CD14-positive monocyte (primary cell): Measurements from ENCODE around the gene LRG1. TPM values are rescaled to one million over a fixed set of nuclear protein-coding genes. Genes with fewer than 3 reads are reported as not detected.

Source experiments
- DNase-seq, 3 donors: peaks; one replicate each; pipeline ENCODE4 v3.0.0-alpha.2; 2011 to 2022
- H2AFZ ChIP-seq: 2 replicates; pipeline ENCODE4 v1.6.0; 2012; ENCODE audit warnings: mild to moderate bottlenecking, low read depth, low read length, inconsistent platforms; ENCODE audit not compliant: insufficient read depth, poor library complexity, severe bottlenecking
- H3K27ac ChIP-seq, 2 donors: 1 replicate in 1 of 2; 2 replicates in 1 of 2; pipeline ENCODE4 v1.5.1; 2012 to 2013; ENCODE audit warnings: low read length in 2 of 2, control low read depth in 1 of 2, inconsistent platforms in 1 of 2, low read depth in 1 of 2, mild to moderate bottlenecking in 1 of 2
- H3K27me3 ChIP-seq, 2 donors: one replicate each; pipeline versions ENCODE4 v1.6.0 to v1.6.1; 2011 to 2013; ENCODE audit warnings: low read length in 2 of 2; ENCODE audit not compliant: control insufficient read depth in 2 of 2, insufficient read depth in 2 of 2
- H3K36me3 ChIP-seq, 2 donors: replicated peaks in 1 of 2; 1 replicate in 1 of 2; 2 replicates in 1 of 2; pipeline versions ENCODE4 v1.5.1 to v1.6.1; 2012 to 2013; ENCODE audit warnings: low read length in 2 of 2, control low read depth in 1 of 2, inconsistent platforms in 1 of 2, mild to moderate bottlenecking in 1 of 2; ENCODE audit not compliant: insufficient read depth in 2 of 2, control insufficient read depth in 1 of 2
- H3K4me1 ChIP-seq, 2 donors: 1 replicate in 1 of 2; 2 replicates in 1 of 2; pipeline versions ENCODE4 v1.5.1 to v1.6.1; 2012 to 2013; ENCODE audit warnings: low read length in 2 of 2, control low read depth in 1 of 2, inconsistent platforms in 1 of 2, mild to moderate bottlenecking in 1 of 2, moderate library complexity in 1 of 2; ENCODE audit not compliant: insufficient read depth in 2 of 2, control insufficient read depth in 1 of 2
- H3K4me2 ChIP-seq: replicated peaks from 2 replicates; pipeline ENCODE3; 2012; ENCODE audit warnings: low read length, moderate library complexity, mild to moderate bottlenecking; ENCODE audit not compliant: poor library complexity, severe bottlenecking; ENCODE audit errors: extremely low read depth
- H3K4me3 ChIP-seq, 3 experiments: fragments of 200-600 bp in 1 of 3; sonication (generic) in 1 of 3; replicated peaks in 1 of 3; 1 replicate in 2 of 3; 2 replicates in 1 of 3; pipeline ENCODE4 v1.5.1; 2011 to 2013; ENCODE audit warnings: low read length in 3 of 3, mild to moderate bottlenecking in 3 of 3, control low read depth in 2 of 3, low read depth in 2 of 3, inconsistent platforms in 1 of 3, moderate library complexity in 1 of 3
- H3K79me2 ChIP-seq: 2 replicates; pipeline ENCODE4 v1.6.0; 2012; ENCODE audit warnings: mild to moderate bottlenecking, control low read depth, inconsistent platforms, low read length, moderate library complexity; ENCODE audit not compliant: insufficient read depth
- H3K9ac ChIP-seq: 2 replicates; pipeline ENCODE4 v1.6.0; 2017; ENCODE audit warnings: low read length, mild to moderate bottlenecking; ENCODE audit not compliant: insufficient read depth, poor library complexity, severe bottlenecking
- H3K9me3 ChIP-seq, 2 donors: replicated peaks in 1 of 2; 1 replicate in 1 of 2; 2 replicates in 1 of 2; pipeline versions ENCODE4 v1.5.1 to v1.6.1; 2012 to 2013; ENCODE audit warnings: low read length in 2 of 2, control low read depth in 1 of 2; ENCODE audit not compliant: control insufficient read depth in 1 of 2, insufficient read depth in 1 of 2
- H4K20me1 ChIP-seq: 2 replicates; pipeline ENCODE4 v1.6.0; 2012; ENCODE audit warnings: mild to moderate bottlenecking, low read length, control low read depth, moderate library complexity; ENCODE audit not compliant: insufficient read depth
- H3K27ac Mint-ChIP-seq, 7 donors: one replicate each; pipeline ENCODE4 v1.8.0; 2020; ENCODE audit warnings: mild to moderate bottlenecking in 7 of 7, mixed read lengths in 7 of 7, moderate library complexity in 6 of 7, inconsistent platforms in 2 of 7
- H3K27me3 Mint-ChIP-seq, 3 donors: one replicate each; pipeline ENCODE4 v1.8.0; 2021 to 2022; ENCODE audit warnings: low read depth in 3 of 3, mild to moderate bottlenecking in 3 of 3, mixed read lengths in 3 of 3, moderate library complexity in 3 of 3, inconsistent platforms in 1 of 3
- H3K36me3 Mint-ChIP-seq, 2 donors: one replicate each; pipeline ENCODE4 v1.8.0; 2020; ENCODE audit warnings: mixed read lengths in 2 of 2, inconsistent platforms in 1 of 2, mild to moderate bottlenecking in 1 of 2
- H3K4me1 Mint-ChIP-seq: one replicate; pipeline ENCODE4 v1.8.0; 2020; ENCODE audit warnings: mild to moderate bottlenecking, mixed read lengths
- H3K4me3 Mint-ChIP-seq, 2 donors: one replicate each; pipeline ENCODE4 v1.8.0; 2020; ENCODE audit warnings: mild to moderate bottlenecking in 2 of 2, mixed read lengths in 2 of 2, moderate library complexity in 1 of 2
- H3K9me3 Mint-ChIP-seq, 7 donors: one replicate each; pipeline ENCODE4 v1.8.0; 2020 to 2022; ENCODE audit warnings: mixed read lengths in 7 of 7, mild to moderate bottlenecking in 6 of 7, moderate library complexity in 6 of 7, inconsistent platforms in 2 of 7
- WGBS: methylation state at CpG from one replicate; pipeline ENCODE4 v1.1.5; 2013; ENCODE audit warnings: missing lambda C conversion rate; ENCODE audit not compliant: insufficient coverage; 5-methylcytosine and 5-hydroxymethylcytosine counted together
- intact Hi-C, 2 donors: fragments of 100-400 bp; cut with micrococcal nuclease; formaldehyde crosslinking; loops; one replicate each; pipeline versions ENCODE4 v1.15.0 to v1.15.1; 2023
- polyA plus RNA-seq, 3 donors: library from polyadenylated mRNA; depleted of rRNA in 1 of 3; unstranded in 2 of 3; stranded (reverse) in 1 of 3; fragments of 300-500 nt in 2 of 3; fragments of >200 nt in 1 of 3; fragmentation: Illumina TruSeq in 2 of 3; gene quantifications; 1 replicate in 2 of 3; 2 replicates in 1 of 3; pipeline ENCODE4 v1.2.3, GENCODE V29; 2012 to 2021
- TF ChIP-seq, protein P1 (sequence below): fragments of 200-600 bp; IDR thresholded peaks from one replicate; pipeline ENCODE4 v1.8.0; 2022; ENCODE audit warnings: antibody characterized with exemption, mild to moderate bottlenecking

LRG1 gene
- polyA plus RNA-seq, 3 donors: 5.5 to 50.1 (median 9.6) TPM

DNA sequence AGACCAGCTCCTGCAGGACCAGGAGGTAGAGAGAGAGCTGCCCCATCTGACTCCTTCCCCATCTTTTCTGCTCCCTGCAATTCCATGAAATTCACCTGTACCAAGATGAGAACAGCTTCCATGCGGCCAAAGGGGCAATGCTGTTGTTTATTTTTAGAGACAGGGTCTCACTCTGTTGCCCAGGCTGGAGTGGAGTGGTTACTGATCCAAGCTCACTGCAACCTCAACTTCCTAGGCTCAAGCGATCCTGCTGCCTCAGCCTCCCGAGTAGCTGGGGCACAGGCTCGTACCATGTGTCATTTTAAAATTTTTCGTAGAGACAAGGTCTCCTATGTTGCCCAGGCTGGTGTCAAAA, 18.0 kb downstream of the LRG1 start:
- Histone ChIP-seq H3K9me3 (no peaks in the 10 kb centered on the region), H3K36me3 (no peaks in the 10 kb centered on the region), H3K4me3 (no peak overlapping the region), H4K20me1 (no peaks in the 10 kb centered on the region), H3K79me2 (no peaks in the 10 kb centered on the region), H3K9ac (no peak overlapping the region), H3K27ac (no peak overlapping the region), H3K27me3 (no peaks in the 10 kb centered on the region), H2AFZ (no peak overlapping the region), H3K4me2 (no peak overlapping the region), H3K4me1 (peaks cover 0 to 4% of the 10 kb centered on the region in 2 donors)
- H3K27ac Mint-ChIP-seq: no peak overlapping the region
- H3K27me3 Mint-ChIP-seq: peaks cover 0 to 4% (median 3%) of the 10 kb centered on the region in 3 donors
- TF ChIP-seq, protein P1, sequence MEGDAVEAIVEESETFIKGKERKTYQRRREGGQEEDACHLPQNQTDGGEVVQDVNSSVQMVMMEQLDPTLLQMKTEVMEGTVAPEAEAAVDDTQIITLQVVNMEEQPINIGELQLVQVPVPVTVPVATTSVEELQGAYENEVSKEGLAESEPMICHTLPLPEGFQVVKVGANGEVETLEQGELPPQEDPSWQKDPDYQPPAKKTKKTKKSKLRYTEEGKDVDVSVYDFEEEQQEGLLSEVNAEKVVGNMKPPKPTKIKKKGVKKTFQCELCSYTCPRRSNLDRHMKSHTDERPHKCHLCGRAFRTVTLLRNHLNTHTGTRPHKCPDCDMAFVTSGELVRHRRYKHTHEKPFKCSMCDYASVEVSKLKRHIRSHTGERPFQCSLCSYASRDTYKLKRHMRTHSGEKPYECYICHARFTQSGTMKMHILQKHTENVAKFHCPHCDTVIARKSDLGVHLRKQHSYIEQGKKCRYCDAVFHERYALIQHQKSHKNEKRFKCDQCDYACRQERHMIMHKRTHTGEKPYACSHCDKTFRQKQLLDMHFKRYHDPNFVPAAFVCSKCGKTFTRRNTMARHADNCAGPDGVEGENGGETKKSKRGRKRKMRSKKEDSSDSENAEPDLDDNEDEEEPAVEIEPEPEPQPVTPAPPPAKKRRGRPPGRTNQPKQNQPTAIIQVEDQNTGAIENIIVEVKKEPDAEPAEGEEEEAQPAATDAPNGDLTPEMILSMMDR: no peak
- intact Hi-C loops: loop anchor here in 1 of 2 donors (10.0 kb wide), 1 partner anchor 257 kb away; no protein-coding TSS in a partner anchor
- WGBS: 92% methylated on average over 4 of the region's 5 CpGs
- H3K9me3 Mint-ChIP-seq: peaks cover 0 to 2% (median 0%) of the 10 kb centered on the region in 7 donors
- peaks cover 2% of the 10 kb centered on the region for H3K4me1 Mint-ChIP-seq
- no peak for DNase-seq
- no peaks in the 10 kb centered on the region for H3K36me3 Mint-ChIP-seq
- no peak overlapping the region for H3K4me3 Mint-ChIP-seq

DNA sequence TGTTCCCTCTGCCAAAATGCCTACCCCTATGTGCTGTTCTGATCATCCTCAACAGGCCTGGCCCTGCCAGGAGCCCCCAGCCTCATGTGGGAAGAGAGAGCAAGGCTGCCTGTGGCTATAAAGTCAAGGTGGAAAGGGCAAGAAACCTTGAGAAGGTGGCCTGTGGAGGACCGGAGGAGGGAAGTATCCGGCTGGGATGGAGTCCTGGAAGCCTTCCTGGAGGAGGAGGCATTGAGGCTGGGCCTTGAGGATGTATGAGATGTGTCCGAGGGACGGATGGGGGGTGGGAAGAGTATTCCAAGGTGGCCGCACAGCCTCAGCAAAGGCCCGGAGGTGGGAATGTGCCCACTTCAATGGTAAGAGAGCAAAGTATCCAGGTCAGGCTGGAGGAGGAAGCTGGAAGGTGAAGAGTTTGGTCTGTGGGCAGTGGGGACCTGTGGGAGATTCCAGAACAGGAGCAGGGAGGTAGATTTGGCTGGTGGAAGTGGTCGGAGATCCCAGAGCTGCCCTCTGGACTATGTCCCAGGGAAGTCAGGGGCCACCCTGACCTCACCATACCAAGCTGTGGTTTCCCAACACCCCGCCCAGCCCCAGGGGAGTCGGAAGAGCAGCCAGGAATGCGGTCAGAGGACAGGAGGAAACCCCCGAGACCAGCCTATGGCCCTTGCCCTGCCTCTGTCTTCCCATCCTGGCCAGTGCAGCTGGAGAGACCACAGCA, 18.5 kb downstream of the LRG1 start:
- H3K9ac ChIP-seq: no peak overlapping the region
- Mint-ChIP-seq H3K9me3 (peaks cover 0 to 2% (median 0%) of the 10 kb centered on the region in 7 donors), H3K4me1 (peaks cover 2% of the 10 kb centered on the region), H3K27ac (no peak overlapping the region), H3K27me3 (peaks cover 0 to 7% (median 5%) of the 10 kb centered on the region in 3 donors), H3K36me3 (no peaks in the 10 kb centered on the region), H3K4me3 (no peak overlapping the region)
- H3K4me1 ChIP-seq: peaks cover 0 to 4% of the 10 kb centered on the region in 2 donors
- H3K79me2 ChIP-seq: no peaks in the 10 kb centered on the region
- 77% methylated on average over 8 of the region's 11 CpGs for WGBS
- H3K27me3 ChIP-seq: no peaks in the 10 kb centered on the region
- no peaks in the 10 kb centered on the region for H4K20me1 ChIP-seq
- H2AFZ ChIP-seq: no peak overlapping the region
- no peaks in the 10 kb centered on the region for H3K9me3 ChIP-seq
- DNase-seq: no peak
- no peaks in the 10 kb centered on the region for H3K36me3 ChIP-seq
- H3K4me3 ChIP-seq: no peak overlapping the region
- H3K4me2 ChIP-seq: no peak overlapping the region
- no peak overlapping the region for H3K27ac ChIP-seq
- intact Hi-C loops: loop anchor here in 1 of 2 donors (10.0 kb wide), 1 partner anchor 257 kb away; no protein-coding TSS in a partner anchor
- TF ChIP-seq, protein P1: no peak
